Naive thymus-derived CD8-positive, alpha-beta T cell (primary cell): ENCODE results near the gene PROB1. TPM values are rescaled to one million over a fixed set of nuclear protein-coding genes. Genes with fewer than 3 reads are reported as not detected.
A peak's percentile ranks its signal among the peaks of the same experiment; 100 is the strongest.

ENCODE experiments used
- ATAC-seq, 2 donors: fragments of 150-1000 bp; cut with Tn5 transposase in 1 of 2; sonication (Bioruptor Pico), chemical (Tn5 transposase) in 1 of 2; 1 replicate in 1 of 2; 2 replicates in 1 of 2; pipeline ENCODE4 v1.10.0; 2021; ENCODE audit warnings: mild to moderate bottlenecking in 2 of 2, moderate library complexity in 2 of 2
- POLR2A ChIA-PET: fragments of 350-600 bp; sonication (Branson Sonifier 250); formaldehyde crosslinking; loops from one replicate; lab custom pipeline; 2021; ENCODE audit warnings: antibody characterized with exemption; lab: Charles Lee
- DNase-seq, 10 donors: peaks; one replicate each; pipeline versions ENCODE4 v3.0.0 to v3.0.0-alpha.2; 2020 to 2022
- H3K27ac Mint-ChIP-seq, 10 donors: one replicate each; pipeline ENCODE4 v1.8.0; 2020 to 2022; ENCODE audit warnings: mild to moderate bottlenecking in 10 of 10, mixed read lengths in 10 of 10, moderate library complexity in 4 of 10, inconsistent platforms in 1 of 10
- H3K27me3 Mint-ChIP-seq, 5 donors: one replicate each; pipeline ENCODE4 v1.8.0; 2021 to 2022; ENCODE audit warnings: mixed read lengths in 5 of 5
- H3K36me3 Mint-ChIP-seq, 3 donors: one replicate each; pipeline ENCODE4 v1.8.0; 2020 to 2022; ENCODE audit warnings: mixed read lengths in 3 of 3, mild to moderate bottlenecking in 2 of 3, inconsistent platforms in 1 of 3
- H3K4me1 Mint-ChIP-seq, 4 donors: one replicate each; pipeline ENCODE4 v1.8.0; 2021 to 2022; ENCODE audit warnings: mixed read lengths in 4 of 4
- H3K4me3 Mint-ChIP-seq, 10 donors: one replicate each; pipeline ENCODE4 v1.8.0; 2020 to 2022; ENCODE audit warnings: mild to moderate bottlenecking in 10 of 10, mixed read lengths in 10 of 10, moderate library complexity in 6 of 10, inconsistent platforms in 1 of 10
- H3K9me3 Mint-ChIP-seq, 9 donors: one replicate each; pipeline ENCODE4 v1.8.0; 2020 to 2022; ENCODE audit warnings: mixed read lengths in 9 of 9, mild to moderate bottlenecking in 3 of 9, inconsistent platforms in 1 of 9, moderate library complexity in 1 of 9
- polyA plus RNA-seq, 3 donors: library from polyadenylated mRNA; unstranded; fragments of 300-500 nt; fragmentation: Illumina TruSeq; gene quantifications; one replicate each; pipeline ENCODE4 v1.2.3, GENCODE V29; 2021
- total RNA-seq, 8 experiments: library from RNA in 2 of 8; stranded (reverse) in 2 of 8; gene quantifications; one replicate each; pipeline ENCODE4 v1.2.3 and lab custom pipeline; 2021 to 2026

The PROB1 gene
- total and polyA plus RNA-seq, 5 experiments from 2014 or later = 0.03 to 0.88 (median 0.32) TPM

DNA sequence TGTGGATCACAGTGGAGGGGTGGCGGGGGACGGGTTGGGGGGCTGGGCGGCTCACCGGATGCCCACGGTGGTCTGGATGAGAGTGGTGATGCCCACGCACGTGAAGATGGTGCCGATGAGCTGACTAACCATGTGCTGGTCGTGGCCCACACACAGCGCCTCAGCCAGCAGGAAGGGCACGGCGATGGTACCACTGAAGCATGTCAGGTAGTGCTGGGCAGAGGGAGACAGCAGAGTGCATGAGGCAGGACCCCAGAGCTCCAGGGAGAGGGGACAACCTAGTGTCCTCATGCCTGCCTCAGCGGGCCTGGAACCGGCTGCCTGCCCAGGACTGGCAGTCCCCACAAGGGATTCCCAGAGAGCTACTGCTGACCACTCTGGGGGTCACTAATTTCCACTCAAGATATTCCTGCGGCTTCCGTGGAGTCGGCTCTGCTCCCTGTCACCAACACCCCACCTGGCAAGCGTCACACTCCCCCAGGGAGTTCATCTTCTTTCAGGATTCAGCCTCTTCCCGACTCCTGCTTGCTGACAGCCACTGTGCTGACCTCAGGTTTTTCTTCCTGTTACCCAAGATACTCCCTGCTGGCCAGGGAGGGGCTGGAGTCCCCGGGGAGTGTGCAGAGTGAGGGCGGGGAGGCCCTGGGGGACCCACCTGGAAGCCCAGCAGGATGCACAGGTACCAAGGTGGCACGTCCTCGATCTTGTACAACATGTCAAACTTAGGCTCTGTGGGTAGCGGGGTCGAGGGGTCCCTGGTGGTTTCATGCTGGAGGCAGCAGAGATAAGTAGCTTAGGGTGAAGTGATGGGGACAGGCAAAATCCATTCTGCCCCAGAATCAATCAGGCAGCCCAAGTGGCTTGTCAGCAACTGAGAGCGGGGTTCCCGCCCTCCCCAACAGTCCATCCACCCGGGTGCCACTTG lies 12.8 kb downstream of the PROB1 start:
- POLR2A ChIA-PET = interaction anchor here (1.3 kb wide), 1 partner anchor 40 kb away, joined by 3 read pairs; the partner anchor contains the start of gene PAIP2

GRCh38 chr5:139379626-139380449 lies 15.1 kb downstream of the PROB1 start:
- peaks cover 0 to 3% (median 2%) of the 10 kb centered on the region in 3 donors for H3K36me3 Mint-ChIP-seq
- H3K4me1 Mint-ChIP-seq = peaks cover 7 to 20% (median 12%) of the 10 kb centered on the region in 4 donors
- H3K27me3 Mint-ChIP-seq = no peaks in the 10 kb centered on the region
- DNase-seq (no peak), ATAC-seq (no peak)
- H3K27ac Mint-ChIP-seq = peak overlapping the region in 1 of 10 donors; percentile 59
- no peaks in the 10 kb centered on the region for H3K9me3 Mint-ChIP-seq
- POLR2A ChIA-PET = interaction anchor here (1.1 kb wide), 1 partner anchor 12 kb away, joined by 3 read pairs; no protein-coding TSS in a partner anchor
- no peak overlapping the region for H3K4me3 Mint-ChIP-seq

More for the DNA sequence above, 12.8 kb downstream of the PROB1 start:
- H3K9me3 Mint-ChIP-seq = no peaks in the 10 kb centered on the region
- ATAC-seq = no peak
- H3K4me1 Mint-ChIP-seq = peaks cover 13 to 42% (median 31%) of the 10 kb centered on the region in 4 donors
- no peak overlapping the region for H3K4me3 Mint-ChIP-seq
- H3K27me3 Mint-ChIP-seq = no peaks in the 10 kb centered on the region
- H3K27ac Mint-ChIP-seq = no peak overlapping the region
- no peak for DNase-seq
- H3K36me3 Mint-ChIP-seq = peaks cover 0 to 2% (median 0%) of the 10 kb centered on the region in 3 donors

- no peaks in the 10 kb centered on the region for H3K9me3 Mint-ChIP-seq
- peak overlapping the region in 3 of 10 donors; percentile 59 to 66 (median 65) for H3K27ac Mint-ChIP-seq
- H3K27me3 Mint-ChIP-seq = no peaks in the 10 kb centered on the region
- ATAC-seq = no peak
- peaks cover 0 to 13% (median 6%) of the 10 kb centered on the region in 4 donors for H3K4me1 Mint-ChIP-seq
- POLR2A ChIA-PET = interaction anchor here (0.6 kb wide), 1 partner anchor 1222 kb away, joined by 4 read pairs; no protein-coding TSS in a partner anchor
- DNase-seq = no peak
- H3K4me3 Mint-ChIP-seq = no peak overlapping the region
- peaks cover 0 to 4% (median 3%) of the 10 kb centered on the region in 3 donors for H3K36me3 Mint-ChIP-seq
Observed at GRCh38 chr5:139378941-139379361, 16.0 kb downstream of the PROB1 start.

DNA sequence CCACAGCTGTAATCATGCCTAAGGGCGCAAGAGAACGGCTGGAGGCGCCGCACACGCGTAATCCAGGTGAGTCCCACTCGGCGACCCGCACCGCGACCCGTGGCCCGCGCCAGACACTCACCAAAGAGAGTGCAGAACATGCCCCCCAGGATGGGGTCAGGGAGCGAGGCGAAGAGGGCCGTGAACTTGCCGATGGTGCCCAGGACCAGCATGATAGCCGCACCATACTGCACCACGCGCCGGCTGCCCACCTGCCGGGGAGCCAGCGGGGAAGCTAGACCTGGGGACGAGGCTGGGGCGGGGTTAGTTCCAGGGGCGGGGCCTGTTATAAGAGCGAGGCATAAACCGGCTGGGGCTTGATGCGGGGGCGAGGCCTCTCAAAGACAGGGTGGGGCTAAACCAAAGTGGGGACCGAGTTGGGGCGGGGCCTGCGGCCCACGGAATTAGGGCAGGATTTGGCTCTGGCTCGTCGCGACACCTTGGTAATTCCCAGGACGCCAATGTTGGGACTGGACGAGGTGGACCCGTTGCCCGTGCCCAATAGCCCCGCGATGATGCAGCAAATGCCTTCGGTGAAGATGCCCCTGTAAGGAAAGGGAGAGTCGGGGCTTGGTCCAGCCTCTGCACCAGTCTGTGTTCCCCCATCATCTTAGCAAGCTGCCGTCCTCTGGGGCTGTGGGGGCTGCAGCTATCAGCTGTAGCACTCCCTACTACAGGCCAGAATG lies 16.6 kb downstream of the PROB1 start:
- Mint-ChIP-seq H3K27ac (no peak overlapping the region), H3K4me1 (peaks cover 0 to 6% (median 4%) of the 10 kb centered on the region in 4 donors), H3K27me3 (no peaks in the 10 kb centered on the region), H3K36me3 (peaks cover 0 to 8% (median 3%) of the 10 kb centered on the region in 3 donors), H3K9me3 (no peaks in the 10 kb centered on the region), H3K4me3 (no peak overlapping the region)
- ATAC-seq (peak in 1 of 2 donors; percentile 8), DNase-seq (no peak)
- POLR2A ChIA-PET = interaction anchor here (0.6 to 1.0 kb wide), 2 partner anchors 36 to 1222 kb away, joined by 3 to 4 read pairs; no protein-coding TSS in a partner anchor

GRCh38 chr5:139377226-139377625 lies 17.7 kb downstream of the PROB1 start:
- no peak overlapping the region for H3K4me3 Mint-ChIP-seq
- ATAC-seq = no peak
- H3K27me3 Mint-ChIP-seq = no peaks in the 10 kb centered on the region
- peaks cover 0 to 15% (median 3%) of the 10 kb centered on the region in 3 donors for H3K36me3 Mint-ChIP-seq
- H3K4me1 Mint-ChIP-seq = peaks cover 0 to 4% (median 4%) of the 10 kb centered on the region in 4 donors
- no peaks in the 10 kb centered on the region for H3K9me3 Mint-ChIP-seq
- peak overlapping the region in 1 of 10 donors; percentile 19 for H3K27ac Mint-ChIP-seq
- POLR2A ChIA-PET = interaction anchor here (1.0 kb wide), 1 partner anchor 35 kb away, joined by 3 read pairs; no protein-coding TSS in a partner anchor
- DNase-seq = no peak

DNA sequence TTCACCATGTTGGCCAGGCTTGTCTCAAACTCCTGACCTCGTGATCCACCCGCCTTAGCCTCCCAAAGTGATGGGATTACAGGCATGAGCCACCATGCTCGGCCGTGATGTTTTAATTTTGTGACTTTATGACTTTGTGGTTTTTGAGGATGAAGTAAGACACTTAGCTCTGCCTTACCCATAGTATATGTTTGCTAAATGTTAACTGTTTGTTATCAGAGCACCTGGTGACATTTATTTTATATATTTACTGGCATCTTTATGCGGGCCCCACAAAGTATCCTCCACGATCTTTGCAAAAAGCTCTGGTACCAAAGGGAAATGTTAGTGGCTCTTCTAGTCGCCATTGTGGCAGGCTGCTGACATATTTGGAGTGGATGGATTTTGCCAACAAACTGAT lies 18.5 kb downstream of the PROB1 start:
- Mint-ChIP-seq H3K36me3 (peaks cover 0 to 24% (median 7%) of the 10 kb centered on the region in 3 donors), H3K4me1 (peaks cover 0 to 6% (median 3%) of the 10 kb centered on the region in 4 donors), H3K9me3 (no peaks in the 10 kb centered on the region), H3K27ac (no peak overlapping the region), H3K27me3 (no peaks in the 10 kb centered on the region), H3K4me3 (no peak overlapping the region)
- DNase-seq (no peak), ATAC-seq (no peak)
- POLR2A ChIA-PET = no interaction called here

GRCh38 chr5:139374909-139375308 lies 20.0 kb downstream of the PROB1 start:
- Mint-ChIP-seq H3K4me3 (no peak overlapping the region), H3K27ac (peak overlapping the region in 2 of 10 donors; percentile 14 to 31)
- POLR2A ChIA-PET = no interaction called here

GRCh38 chr5:139371482-139372435 lies 23.1 kb downstream of the PROB1 start:
- Mint-ChIP-seq H3K4me3 (no peak overlapping the region), H3K27ac (peak overlapping the region in 4 of 10 donors; percentile 2 to 57 (median 22)), H3K27me3 (no peaks in the 10 kb centered on the region), H3K4me1 (peaks cover 0 to 4% (median 0%) of the 10 kb centered on the region in 4 donors), H3K36me3 (peaks cover 0 to 57% (median 7%) of the 10 kb centered on the region in 3 donors), H3K9me3 (no peaks in the 10 kb centered on the region)
- DNase-seq = no peak
- no peak for ATAC-seq
- POLR2A ChIA-PET = interaction anchor here (0.8 kb wide), 1 partner anchor 78 kb away, joined by 3 read pairs; the partner anchor contains the start of gene MATR3

More at GRCh38 chr5:139374909-139375308, 20.0 kb downstream of the PROB1 start:
- H3K4me1 Mint-ChIP-seq = peaks cover 0 to 6% (median 3%) of the 10 kb centered on the region in 4 donors
- DNase-seq (no peak), ATAC-seq (no peak)
- no peaks in the 10 kb centered on the region for H3K27me3 Mint-ChIP-seq
- peaks cover 0 to 33% (median 7%) of the 10 kb centered on the region in 3 donors for H3K36me3 Mint-ChIP-seq
- H3K9me3 Mint-ChIP-seq = no peaks in the 10 kb centered on the region

DNA sequence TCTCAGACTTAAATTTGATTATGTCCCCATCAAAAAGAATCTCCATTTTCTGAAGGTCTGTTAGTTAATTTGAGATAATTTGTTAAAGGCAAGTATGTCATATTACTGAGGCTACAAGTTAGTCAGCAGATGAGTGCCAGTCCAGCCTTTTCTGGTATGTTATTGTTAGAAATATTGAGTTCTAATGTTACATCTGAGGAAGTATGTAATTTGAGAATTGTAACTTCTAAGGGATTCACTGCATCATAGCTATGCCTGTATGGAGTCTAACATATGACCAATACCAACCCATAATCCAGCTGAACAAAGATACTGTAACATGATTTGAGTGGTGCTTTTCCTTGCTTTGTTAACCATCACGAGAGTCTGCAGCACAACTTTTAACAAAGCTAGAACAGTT lies 25.7 kb downstream of the PROB1 start:
- H3K36me3 Mint-ChIP-seq = peaks cover 4 to 81% (median 14%) of the 10 kb centered on the region in 3 donors
- H3K27ac Mint-ChIP-seq = no peak overlapping the region
- peaks cover 0 to 4% (median 0%) of the 10 kb centered on the region in 4 donors for H3K4me1 Mint-ChIP-seq
- no peaks in the 10 kb centered on the region for H3K27me3 Mint-ChIP-seq
- ATAC-seq (no peak), DNase-seq (no peak)
- no peak overlapping the region for H3K4me3 Mint-ChIP-seq
- POLR2A ChIA-PET = interaction anchor here (1.4 kb wide), 1 partner anchor 34 kb away, joined by 4 read pairs; the partner anchor contains the start of gene SPATA24
- no peaks in the 10 kb centered on the region for H3K9me3 Mint-ChIP-seq

DNA sequence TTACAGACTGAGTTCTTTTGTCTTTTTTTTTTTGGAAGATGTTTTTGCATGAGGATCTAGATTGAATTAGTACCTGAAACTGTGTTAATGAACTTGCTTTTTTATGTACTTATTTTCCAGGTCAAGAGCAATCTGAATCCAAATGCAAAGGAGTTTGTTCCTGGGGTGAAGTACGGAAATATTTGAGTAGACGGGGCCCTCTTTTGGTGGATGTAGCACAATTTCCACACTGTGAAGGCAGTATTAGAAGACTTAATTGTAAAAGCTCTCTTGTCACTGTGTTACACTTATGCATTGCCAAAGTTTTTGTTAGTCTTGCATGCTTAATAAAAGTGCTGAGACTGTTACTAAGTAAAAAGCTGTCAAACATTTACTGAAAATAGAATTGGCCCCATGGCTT lies 26.3 kb downstream of the PROB1 start:
- no peak for ATAC-seq
- POLR2A ChIA-PET = no interaction called here
- no peak overlapping the region for H3K4me3 Mint-ChIP-seq
- peaks cover 0 to 4% (median under 1%) of the 10 kb centered on the region in 4 donors for H3K4me1 Mint-ChIP-seq
- H3K27ac Mint-ChIP-seq = peak overlapping the region in 2 of 10 donors; percentile 7 to 79
- H3K9me3 Mint-ChIP-seq = no peaks in the 10 kb centered on the region
- H3K36me3 Mint-ChIP-seq = peaks cover 7 to 84% (median 15%) of the 10 kb centered on the region in 3 donors
- no peaks in the 10 kb centered on the region for H3K27me3 Mint-ChIP-seq
- DNase-seq = no peak
